Middle frontal gyrus (tissue), 1 donor: ENCODE measurements around the gene ELAVL2.

ENCODE experiments used
- DNase-seq: peaks from one replicate; pipeline ENCODE4 v3.0.0-alpha.2; 2015; ENCODE audit warnings: low spot score; ENCODE audit errors: extremely low spot score

The ELAVL2 gene

GRCh38 chr9:23663946-23664345 lies 162.1 kb downstream of the ELAVL2 start:
- DNase-seq = no peak

GRCh38 chr9:23663536-23663935 lies 162.5 kb downstream of the ELAVL2 start:
- no peak for DNase-seq

- no peak for DNase-seq
Measured at GRCh38 chr9:23663125-23663524, 162.9 kb downstream of the ELAVL2 start.

DNA sequence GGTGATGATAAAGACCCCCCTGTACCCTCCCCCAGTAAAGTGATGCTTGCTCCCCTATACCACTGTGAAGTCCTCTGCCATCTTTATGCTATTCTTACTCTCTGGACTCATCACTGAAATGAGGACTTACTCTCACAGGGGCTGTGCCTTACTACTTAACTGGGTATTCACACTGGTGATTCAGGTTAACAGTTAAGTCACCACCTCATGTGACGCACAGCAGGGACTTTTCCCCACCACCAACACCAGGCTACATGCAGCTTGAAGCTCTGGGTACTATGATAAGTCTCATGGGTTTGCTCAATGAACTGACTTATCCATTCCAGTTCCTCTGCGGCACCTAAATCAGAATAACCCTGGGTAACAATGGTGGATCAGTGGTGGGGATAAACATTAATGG lies 163.7 kb downstream of the ELAVL2 start:
- no peak for DNase-seq

DNA sequence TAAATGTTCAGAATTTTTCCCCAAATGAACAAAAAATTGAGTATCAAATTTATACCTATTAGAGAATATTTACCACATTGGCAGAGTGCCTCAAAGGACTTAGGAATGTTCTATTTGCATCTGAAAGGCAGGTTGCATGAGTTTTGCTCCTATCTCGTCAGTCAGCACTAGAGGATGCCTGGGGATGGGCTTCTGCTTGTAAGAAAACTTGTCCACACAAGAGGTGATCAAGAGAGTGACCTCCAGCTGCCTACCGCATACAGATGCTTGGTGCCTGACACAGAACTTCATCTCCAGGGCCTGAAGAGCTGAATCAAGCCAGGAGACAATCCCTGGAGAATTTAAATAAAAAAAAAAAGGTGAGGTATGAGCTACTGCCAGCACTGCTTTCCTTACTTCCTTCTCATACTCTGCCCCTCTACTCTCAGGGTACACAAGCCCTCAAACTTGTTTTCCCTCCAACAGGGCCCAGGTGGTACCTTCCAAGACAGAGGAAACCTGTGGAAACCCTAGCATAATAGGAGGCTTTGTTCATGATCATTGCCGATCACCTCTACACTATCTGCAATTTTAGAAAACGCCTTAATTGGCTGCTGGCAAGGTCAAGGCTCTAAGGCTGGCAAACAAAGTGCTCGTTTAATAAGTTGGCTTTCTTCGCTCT lies 166.6 kb downstream of the ELAVL2 start:
- no peak for DNase-seq

DNA sequence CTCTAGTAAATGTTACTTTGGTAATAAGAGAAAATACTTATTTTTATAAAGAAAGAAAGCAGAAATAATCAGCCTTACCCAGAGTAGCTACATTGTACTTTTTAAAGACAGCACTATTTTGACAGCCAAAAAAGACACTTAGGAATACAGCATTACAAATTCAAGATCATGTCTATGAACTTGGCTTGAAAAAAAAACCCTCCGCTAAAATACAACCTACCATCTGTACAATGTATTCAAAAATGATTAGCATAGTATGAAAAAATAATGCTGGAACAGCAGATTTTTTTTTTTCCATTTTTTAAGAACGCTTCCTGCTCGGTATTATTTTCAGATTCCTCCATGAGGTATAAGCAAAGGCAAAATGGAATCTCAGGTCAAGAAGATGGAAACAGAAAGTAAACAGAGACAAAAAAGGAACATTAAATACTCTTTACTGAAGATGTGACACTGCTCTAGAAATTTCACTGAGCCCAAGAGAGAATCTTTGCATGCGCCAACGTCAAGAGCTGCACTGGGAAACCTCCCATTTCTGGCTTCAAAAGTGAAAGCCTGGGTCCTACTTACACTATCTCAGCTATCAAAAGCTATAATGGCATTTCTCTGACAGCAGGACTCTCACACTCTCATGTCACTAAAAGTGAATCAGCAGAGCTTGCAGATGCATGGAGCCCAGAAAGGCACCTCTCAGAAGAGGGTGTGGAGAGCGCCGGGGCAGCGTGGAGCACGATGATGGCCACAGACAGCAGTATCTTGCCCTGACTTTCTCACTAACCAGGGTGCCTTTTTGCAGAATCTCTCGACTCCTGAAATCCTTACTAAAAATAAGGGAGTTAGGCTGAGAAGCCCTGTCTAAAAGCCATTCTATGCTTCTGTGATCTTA lies 167.4 kb downstream of the ELAVL2 start:
- no peak for DNase-seq

GRCh38 chr9:23651051-23651450 lies 175.0 kb downstream of the ELAVL2 start:
- DNase-seq = no peak

DNA sequence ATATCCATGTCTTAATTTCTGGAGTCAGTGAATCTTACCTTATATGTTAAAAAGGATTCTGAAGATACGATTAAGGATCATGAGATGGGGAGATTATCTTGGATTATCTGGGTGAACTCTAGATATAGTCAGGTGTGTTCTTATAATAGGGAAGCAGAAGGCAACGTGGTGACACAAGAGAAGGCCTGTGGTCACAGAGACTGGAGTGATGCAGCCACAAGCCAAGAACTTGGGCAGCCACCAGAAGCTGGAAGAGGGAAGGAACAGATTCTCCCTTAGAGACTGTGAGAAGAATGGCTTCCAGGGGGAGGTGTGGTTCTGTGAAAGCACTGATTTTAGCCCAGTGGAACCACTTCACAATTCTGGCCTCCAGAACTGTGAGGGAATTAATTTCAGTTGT lies 177.4 kb downstream of the ELAVL2 start:
- DNase-seq = no peak

- no peak for DNase-seq
Measured at GRCh38 chr9:23644896-23645295, 181.1 kb downstream of the ELAVL2 start.

- DNase-seq = no peak
Measured at GRCh38 chr9:23644326-23644725, 181.7 kb downstream of the ELAVL2 start.

DNA sequence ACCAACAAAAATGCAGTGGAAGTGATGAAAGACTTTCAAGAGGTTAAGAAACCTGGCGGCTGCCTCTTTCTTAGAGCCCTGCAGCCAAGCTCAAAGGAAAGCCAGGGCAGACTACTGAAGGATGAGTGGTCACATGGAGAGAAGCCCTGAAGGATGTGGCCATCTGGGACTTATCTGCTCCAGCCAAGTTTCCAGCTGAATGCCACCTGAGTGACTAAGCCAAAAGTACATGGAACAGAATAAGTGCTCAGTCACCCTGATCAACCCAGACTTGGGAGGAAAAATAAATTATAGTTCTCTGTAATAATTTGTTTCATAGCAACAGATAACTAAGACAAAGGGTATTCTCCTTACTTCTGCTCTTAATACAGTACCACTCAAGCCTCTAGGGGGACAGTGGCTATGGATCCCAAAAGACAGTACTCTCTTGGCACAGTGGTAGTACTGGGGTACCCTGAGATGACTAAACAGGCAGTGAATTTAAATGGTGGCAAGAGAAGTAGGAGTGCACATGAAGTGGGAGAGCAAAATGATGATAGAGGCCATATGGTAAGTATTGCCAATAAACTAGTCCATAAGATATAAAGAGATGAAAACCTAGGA lies 182.3 kb downstream of the ELAVL2 start:
- no peak for DNase-seq
